ENCODE data around the gene SIM1. TPM values are rescaled to one million over a fixed set of nuclear protein-coding genes. Genes with fewer than 3 reads are reported as not detected.

SIM1 gene
- total RNA-seq, 1 experiment from 2014 or later = 1.7 TPM

DNA sequence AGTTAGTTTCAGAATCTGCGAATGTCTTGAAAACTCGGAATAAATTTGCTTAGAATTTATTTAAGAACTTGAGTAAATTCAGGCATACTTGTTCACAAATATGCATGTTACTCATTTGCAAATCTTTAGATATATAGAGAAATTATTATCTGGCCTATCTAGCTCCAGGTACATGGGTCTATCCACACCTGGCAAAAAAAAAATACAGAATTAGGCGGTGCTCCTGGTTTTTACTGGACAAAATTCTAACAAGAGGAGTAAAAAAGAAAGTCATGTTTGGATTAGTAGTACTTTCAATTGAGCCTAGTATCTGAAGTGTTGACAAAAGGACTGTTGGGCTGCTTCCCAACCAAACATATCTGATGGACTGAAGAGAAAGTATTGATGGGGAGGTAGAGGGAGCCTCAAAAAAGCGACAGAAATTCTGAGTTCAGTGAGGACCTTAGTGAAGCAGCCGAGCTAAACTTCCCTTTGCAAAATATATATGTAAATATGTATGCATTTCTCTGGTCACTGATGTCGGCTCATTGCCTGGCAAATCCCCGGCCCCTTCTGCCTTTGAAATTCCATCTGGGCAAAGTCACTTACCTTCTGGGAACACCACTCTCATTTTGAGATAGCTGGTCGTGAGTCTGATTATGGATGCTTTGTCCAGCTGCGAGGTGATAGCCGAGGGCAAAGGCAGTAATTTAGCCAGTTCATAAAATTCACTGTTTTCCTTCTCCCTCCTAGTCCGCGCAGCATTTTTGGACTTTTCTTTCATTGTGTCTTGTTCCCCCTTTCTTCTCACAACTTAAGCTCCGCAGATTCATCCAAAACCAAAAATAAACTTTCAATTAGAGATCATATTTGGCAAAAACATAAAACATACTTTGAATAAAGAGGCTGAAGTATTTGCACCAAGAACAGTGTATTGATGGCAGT lies 1.8 kb downstream of the SIM1 start:
- H3K27me3 ChIP-seq = no peaks in the 10 kb centered on the region
- peaks cover 16% of the 10 kb centered on the region for H3K36me3 ChIP-seq
- 0 out of 2 replicates have a peak, but pooled peaks cover 4% of the 10 kb centered on the region for H3K9me3 ChIP-seq
- peak overlapping the region; percentile 73 for H3K4me3 ChIP-seq
- peak; percentile 19 for DNase-seq

DNA sequence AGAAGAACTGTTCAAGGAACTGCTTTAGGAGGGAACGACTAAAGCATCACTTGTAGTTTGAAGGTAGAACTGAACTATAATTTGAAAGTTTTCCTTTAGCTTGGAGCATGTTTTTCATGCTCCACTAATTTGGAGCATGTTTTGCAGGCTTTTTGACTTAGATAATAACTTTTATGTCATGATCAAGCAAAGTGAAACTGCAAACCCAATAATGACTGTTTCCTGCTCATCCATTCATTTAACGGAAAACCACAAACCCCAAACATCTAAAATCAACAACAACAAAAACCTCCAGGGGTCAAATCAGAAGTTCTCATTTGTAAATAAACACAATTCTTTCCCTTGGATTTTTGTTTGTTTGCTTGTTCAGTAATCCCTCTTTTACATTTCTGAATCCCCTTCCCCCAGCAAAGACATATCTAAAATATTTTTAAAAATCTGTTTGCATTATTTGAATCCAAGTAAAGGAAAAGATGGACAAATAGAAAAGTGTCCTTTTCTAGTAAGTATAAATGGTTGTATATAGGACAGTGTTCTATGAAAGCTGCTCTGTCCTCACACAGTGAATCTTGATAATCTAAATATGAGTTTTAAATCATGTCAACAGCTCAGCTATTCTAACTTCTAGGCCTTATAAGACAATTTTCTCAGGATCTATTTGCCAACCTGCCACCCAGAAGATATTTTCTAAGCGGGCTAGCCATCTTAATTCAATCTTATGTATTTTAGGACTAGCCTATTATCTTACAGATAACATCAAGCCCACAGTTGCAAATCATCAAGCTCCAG lies 2.6 kb downstream of the SIM1 start:
- Histone ChIP-seq H3K36me3 (peaks cover 19% of the 10 kb centered on the region), H3K27me3 (no peaks in the 10 kb centered on the region), H3K4me3 (peak overlapping the region; percentile 73), H3K9me3 (0 out of 2 replicates have a peak, but pooled peaks cover 4% of the 10 kb centered on the region)
- no peak for DNase-seq

GRCh38 chr6:100461278-100461916 lies 3.3 kb downstream of the SIM1 start:
- Histone ChIP-seq H3K9me3 (0 out of 2 replicates have a peak, but pooled peaks cover 7% of the 10 kb centered on the region), H3K27me3 (no peaks in the 10 kb centered on the region), H3K36me3 (peaks cover 23% of the 10 kb centered on the region), H3K4me3 (peak overlapping the region; percentile 73)
- peak; percentile 79 for DNase-seq

- Histone ChIP-seq H3K9me3 (0 out of 2 replicates have a peak, but pooled peaks cover 7% of the 10 kb centered on the region), H3K27me3 (no peaks in the 10 kb centered on the region), H3K36me3 (peaks cover 23% of the 10 kb centered on the region), H3K4me3 (peak overlapping the region; percentile 73)
- DNase-seq = peak; percentile 31
Measured at GRCh38 chr6:100460650-100461204, 4.0 kb downstream of the SIM1 start.

DNA sequence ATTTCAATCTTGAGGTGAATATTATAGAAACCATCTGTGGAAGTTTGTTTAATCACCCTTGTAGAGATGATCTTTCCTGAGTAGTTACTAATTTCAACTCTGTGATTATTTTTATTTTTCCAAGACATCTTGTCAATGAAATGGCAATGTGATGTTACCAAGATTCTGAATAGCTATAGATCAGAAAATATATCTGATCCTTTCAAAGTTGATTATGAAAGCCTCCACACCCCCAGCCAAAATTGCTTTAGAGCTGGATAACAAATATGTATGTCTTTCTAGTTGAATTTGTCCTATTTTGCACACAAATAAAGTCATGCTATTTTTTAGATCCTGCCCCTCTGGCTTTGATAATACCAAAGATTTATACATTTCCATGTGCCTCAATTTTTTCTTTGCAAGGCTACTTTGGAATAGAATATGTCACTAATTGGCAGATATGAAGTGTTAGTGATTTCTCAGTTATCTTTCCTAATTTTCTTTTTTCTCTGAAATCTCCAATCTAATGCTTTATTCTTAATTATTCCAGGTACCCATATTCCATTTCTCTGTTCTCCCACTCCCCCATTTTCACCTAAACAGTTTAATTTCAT lies 5.0 kb downstream of the SIM1 start:
- Histone ChIP-seq H3K4me3 (no peak overlapping the region), H3K27me3 (no peaks in the 10 kb centered on the region), H3K9me3 (0 out of 2 replicates have a peak, but pooled peaks cover 7% of the 10 kb centered on the region), H3K36me3 (peaks cover 23% of the 10 kb centered on the region)
- DNase-seq = no peak

- no peaks in the 10 kb centered on the region for H3K27me3 ChIP-seq
- H3K36me3 ChIP-seq = peaks cover 24% of the 10 kb centered on the region
- DNase-seq = no peak
- H3K9me3 ChIP-seq = 0 out of 2 replicates have a peak, but pooled peaks cover 7% of the 10 kb centered on the region
- no peak overlapping the region for H3K4me3 ChIP-seq
Measured at GRCh38 chr6:100458841-100459591, 5.7 kb downstream of the SIM1 start.

GRCh38 chr6:100457311-100457990 lies 7.3 kb downstream of the SIM1 start:
- DNase-seq = no peak
- H3K27me3 ChIP-seq = no peaks in the 10 kb centered on the region
- H3K9me3 ChIP-seq = 0 out of 2 replicates have a peak, but pooled peaks cover 7% of the 10 kb centered on the region
- H3K4me3 ChIP-seq = no peak overlapping the region
- peaks cover 28% of the 10 kb centered on the region for H3K36me3 ChIP-seq

GRCh38 chr6:100456908-100457235 lies 7.8 kb downstream of the SIM1 start:
- Histone ChIP-seq H3K27me3 (no peaks in the 10 kb centered on the region), H3K9me3 (0 out of 2 replicates have a peak, but pooled peaks cover 7% of the 10 kb centered on the region), H3K4me3 (no peak overlapping the region), H3K36me3 (peaks cover 28% of the 10 kb centered on the region)
- DNase-seq = no peak

DNA sequence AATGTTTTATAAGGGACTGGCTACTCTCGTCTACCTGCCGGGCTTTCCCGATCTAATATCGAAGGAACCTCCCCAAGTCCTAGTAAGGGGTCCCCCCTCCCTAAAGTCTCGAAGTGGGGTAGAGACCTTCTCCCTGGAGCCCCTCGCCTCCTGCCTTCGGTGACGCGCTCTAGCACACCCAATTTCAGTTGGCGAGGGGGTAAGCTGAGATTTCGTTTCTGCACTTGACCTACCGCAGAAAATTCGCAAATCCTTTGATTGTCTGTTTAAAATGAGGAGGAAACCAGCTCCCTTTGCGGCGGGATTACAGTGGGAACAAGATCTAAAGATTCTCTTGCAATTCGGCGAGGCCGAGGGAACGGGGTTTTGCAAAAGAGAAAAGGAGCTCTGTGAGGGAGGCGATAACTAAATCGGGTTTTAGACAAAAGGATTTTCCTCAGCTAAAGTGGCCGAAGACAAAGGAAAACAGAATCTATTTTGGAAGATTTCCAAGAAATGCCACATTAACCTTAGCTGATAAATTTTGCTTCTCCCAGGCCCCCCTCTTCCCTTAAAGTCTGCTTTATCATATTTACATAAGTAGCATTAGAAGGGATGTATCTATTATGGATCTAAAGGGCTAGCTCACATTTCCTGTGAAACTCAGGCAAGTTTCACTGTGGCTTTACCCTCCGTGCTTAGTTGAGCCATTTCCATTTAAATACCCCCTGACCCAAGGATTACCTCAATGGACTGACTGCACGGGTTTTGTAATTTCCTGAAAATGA lies 8.4 kb downstream of the SIM1 start:
- H3K4me3 ChIP-seq = no peak overlapping the region
- DNase-seq = no peak
- H3K9me3 ChIP-seq = 0 out of 2 replicates have a peak, but pooled peaks cover 7% of the 10 kb centered on the region
- no peaks in the 10 kb centered on the region for H3K27me3 ChIP-seq
- H3K36me3 ChIP-seq = peaks cover 28% of the 10 kb centered on the region

DNA sequence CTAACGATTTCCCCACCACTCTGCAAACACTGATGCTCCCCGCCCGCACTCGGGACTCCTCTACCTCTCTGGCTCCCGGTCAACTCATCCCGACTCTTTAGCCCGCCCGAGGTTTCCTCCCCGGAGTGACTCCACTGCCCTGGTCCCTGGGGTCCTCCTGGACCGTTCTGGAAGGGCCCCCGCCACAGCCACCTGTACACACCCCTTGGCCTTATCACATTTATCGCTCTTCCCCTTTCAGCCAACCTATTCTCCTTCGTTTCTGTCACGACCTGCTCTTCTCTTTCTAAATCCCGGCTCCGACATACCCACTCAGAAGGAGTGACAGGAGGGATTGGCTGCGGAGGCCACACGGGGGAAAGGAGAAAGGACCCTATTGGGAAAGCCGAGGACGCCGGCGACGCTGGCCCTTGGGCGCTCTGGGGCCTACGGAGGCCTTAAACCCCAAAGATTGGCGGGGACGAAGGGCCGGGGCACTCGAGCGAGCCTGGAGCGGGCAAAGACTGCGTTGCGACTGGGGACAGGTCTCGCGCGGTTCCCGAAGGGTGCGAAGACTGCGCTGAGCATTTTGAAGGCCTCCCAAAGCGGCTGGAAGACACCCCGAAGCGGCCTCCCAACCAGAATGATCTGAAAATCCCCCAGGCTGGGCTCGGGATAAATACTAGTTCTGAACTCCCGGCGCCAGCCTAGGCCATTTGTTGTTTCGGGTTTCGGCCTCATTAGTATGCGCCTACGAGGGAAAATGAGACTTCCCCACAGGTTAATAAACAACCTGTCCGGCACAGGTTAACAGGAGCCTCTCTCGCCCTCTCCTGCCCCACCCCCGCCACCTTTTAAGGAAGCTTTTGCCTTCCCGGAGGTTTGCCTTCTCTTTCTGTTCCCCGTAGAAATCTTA lies 9.2 kb downstream of the SIM1 start:
- DNase-seq = no peak
- peaks cover 26% of the 10 kb centered on the region for H3K36me3 ChIP-seq
- no peak overlapping the region for H3K4me3 ChIP-seq
- H3K27me3 ChIP-seq = no peaks in the 10 kb centered on the region
- H3K9me3 ChIP-seq = 0 out of 2 replicates have a peak, but pooled peaks cover 7% of the 10 kb centered on the region

DNA sequence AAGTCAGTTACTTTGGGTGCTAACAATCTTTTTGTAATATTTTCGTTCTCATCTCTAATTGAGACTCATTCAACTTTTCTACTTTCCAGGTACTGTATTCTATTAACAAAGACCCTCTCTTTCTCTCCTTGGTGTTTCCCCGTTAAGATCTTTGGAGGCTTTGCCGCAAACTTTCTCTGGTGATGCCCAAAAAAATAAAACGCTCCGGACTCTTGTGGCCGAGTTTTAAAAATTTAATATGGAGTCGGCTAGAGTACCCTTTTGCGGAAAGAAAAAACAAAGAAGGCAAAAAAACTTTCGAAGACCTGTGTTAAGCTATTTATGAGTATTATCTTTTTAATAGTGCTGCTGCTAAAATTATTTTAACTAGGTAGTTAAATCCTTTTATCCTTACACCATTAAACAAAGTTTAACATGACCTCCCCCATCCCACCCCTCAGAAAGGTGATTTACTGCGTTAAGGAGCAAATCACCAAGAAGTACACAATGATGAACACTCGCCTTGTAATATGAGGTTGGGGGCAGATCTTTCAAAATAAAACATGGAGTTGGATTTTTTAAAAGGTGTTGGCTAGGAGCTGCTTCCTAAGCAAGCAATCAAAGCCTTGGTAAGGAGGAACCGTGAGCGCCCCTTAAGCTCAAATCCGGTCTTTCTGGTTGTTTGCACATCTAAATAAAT lies 10.0 kb downstream of the SIM1 start:
- no peaks in the 10 kb centered on the region for H3K27me3 ChIP-seq
- DNase-seq = no peak
- H3K9me3 ChIP-seq = 0 out of 2 replicates have a peak, but pooled peaks cover 7% of the 10 kb centered on the region
- peaks cover 23% of the 10 kb centered on the region for H3K36me3 ChIP-seq
- peak overlapping the region; percentile 12; the same call in 1 of the 2 replicates for H3K4me3 ChIP-seq

DNA sequence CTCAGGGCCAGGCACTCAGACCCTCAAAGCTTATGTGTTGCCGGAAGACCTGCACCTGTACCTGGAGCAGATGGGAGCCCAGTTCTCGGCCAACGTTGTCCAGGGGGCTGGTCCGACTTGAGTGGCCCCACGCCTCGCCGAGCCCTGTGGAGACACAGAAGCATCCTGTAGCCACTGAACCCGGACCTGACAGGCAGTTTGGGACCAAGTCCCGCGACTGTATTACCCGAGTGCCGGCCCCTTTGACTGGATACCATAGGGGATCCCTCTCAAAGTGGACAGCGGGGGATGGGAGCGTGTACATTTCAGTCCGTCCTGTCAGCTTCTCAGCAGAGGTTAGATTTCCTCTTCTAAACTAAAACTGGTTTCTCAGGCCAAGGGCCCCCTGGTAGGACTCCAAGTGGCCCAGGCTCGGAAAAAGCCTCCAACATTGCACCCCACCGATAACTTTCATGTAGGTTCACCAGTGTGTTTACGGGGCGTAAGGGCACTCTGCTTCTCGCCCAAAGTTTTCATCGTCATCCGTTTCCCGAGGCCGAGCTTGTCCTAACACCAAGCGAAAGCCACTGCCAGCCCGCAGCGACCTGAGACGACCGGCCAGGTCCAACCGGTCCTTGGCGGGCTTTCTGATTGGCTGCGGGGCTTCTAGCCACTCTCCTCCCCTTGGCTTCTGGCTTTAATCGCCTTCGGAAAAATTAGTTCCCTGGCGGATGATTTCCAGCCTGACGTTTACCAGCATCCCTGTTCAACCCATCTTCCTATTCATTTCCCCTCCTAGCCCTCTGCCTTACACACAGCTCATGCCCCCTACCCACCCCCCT lies 10.8 kb downstream of the SIM1 start:
- Histone ChIP-seq H3K27me3 (no peaks in the 10 kb centered on the region), H3K4me3 (peak overlapping the region; percentile 12; the same call in 1 of the 2 replicates)

More for the DNA sequence above, 10.8 kb downstream of the SIM1 start:
- Histone ChIP-seq H3K36me3 (peaks cover 26% of the 10 kb centered on the region), H3K9me3 (0 out of 2 replicates have a peak, but pooled peaks cover 7% of the 10 kb centered on the region)
- DNase-seq = peak; percentile 34

Data from MG63 (cell line).